Chondrocyte (in vitro differentiated cells): ENCODE data around the gene NT5C1A. TPM values are rescaled to one million over a fixed set of nuclear protein-coding genes. Genes with fewer than 3 reads are reported as not detected.

ENCODE experiments used
- DNase-seq: peaks from one replicate; pipeline ENCODE4 v3.0.0; 2021; ENCODE audit warnings: mixed read lengths, low spot score
- H3K27ac Mint-ChIP-seq: one replicate; pipeline ENCODE4 v1.8.0; 2021; ENCODE audit warnings: mild to moderate bottlenecking, moderate library complexity, mixed read lengths; ENCODE audit not compliant: unreplicated experiment
- H3K27me3 Mint-ChIP-seq: 2 replicates; pipeline ENCODE4 v1.8.0; 2021; ENCODE audit warnings: low read depth, mixed read lengths
- H3K36me3 Mint-ChIP-seq: 2 replicates; pipeline ENCODE4 v1.8.0; 2021; ENCODE audit warnings: low read depth, mixed read lengths
- H3K4me1 Mint-ChIP-seq: 2 replicates; pipeline ENCODE4 v1.8.0; 2021; ENCODE audit warnings: low read depth, mild to moderate bottlenecking, mixed read lengths
- H3K4me3 Mint-ChIP-seq: one replicate; pipeline ENCODE4 v1.8.0; 2021; ENCODE audit warnings: mild to moderate bottlenecking, moderate library complexity, mixed read lengths; ENCODE audit not compliant: unreplicated experiment
- H3K9me3 Mint-ChIP-seq: 2 replicates; pipeline ENCODE4 v1.8.0; 2021; ENCODE audit warnings: low read depth, mixed read lengths
- total RNA-seq: library from RNA; stranded (reverse); gene quantifications from 3 replicates; pipeline ENCODE4 v1.2.1, GENCODE V29; 2021
- TF ChIP-seq, protein P1 (sequence below): fragments of 200-600 bp; sonication (generic); IDR thresholded peaks from 2 replicates; pipeline ENCODE4 v1.5.0; 2021; ENCODE audit warnings: antibody characterized with exemption, mild to moderate bottlenecking, moderate library complexity

Gene NT5C1A
- total RNA-seq, 1 donor from 2014 or later: 0.32 TPM

DNA sequence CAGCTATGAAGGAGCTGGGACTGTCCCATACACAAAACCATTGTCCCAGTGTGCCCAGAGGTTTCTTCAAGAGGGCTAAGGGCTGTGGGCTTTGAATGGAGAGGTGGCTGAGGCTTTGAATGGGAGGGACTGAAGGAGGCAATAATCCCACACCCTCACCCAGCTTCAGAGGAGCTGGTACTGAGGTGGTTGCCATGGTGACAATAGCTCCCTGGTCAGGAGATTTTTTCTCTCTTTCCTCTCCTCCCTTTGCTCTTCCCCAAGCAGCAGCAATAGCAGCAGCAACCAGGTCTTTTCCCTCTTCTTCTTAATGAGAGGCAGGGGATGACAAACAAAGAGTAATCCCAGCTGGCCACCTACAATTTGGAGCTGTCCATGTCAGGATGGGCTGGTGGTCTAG is 17.7 kb upstream of the NT5C1A start:
- Mint-ChIP-seq H3K4me3 (no peak overlapping the region), H3K9me3 (no peaks in the 10 kb centered on the region), H3K27me3 (peaks cover 69% of the 10 kb centered on the region), H3K27ac (no peak overlapping the region), H3K36me3 (no peaks in the 10 kb centered on the region), H3K4me1 (peaks cover 12% of the 10 kb centered on the region)
- TF ChIP-seq, protein P1, sequence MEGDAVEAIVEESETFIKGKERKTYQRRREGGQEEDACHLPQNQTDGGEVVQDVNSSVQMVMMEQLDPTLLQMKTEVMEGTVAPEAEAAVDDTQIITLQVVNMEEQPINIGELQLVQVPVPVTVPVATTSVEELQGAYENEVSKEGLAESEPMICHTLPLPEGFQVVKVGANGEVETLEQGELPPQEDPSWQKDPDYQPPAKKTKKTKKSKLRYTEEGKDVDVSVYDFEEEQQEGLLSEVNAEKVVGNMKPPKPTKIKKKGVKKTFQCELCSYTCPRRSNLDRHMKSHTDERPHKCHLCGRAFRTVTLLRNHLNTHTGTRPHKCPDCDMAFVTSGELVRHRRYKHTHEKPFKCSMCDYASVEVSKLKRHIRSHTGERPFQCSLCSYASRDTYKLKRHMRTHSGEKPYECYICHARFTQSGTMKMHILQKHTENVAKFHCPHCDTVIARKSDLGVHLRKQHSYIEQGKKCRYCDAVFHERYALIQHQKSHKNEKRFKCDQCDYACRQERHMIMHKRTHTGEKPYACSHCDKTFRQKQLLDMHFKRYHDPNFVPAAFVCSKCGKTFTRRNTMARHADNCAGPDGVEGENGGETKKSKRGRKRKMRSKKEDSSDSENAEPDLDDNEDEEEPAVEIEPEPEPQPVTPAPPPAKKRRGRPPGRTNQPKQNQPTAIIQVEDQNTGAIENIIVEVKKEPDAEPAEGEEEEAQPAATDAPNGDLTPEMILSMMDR: no peak
- no peak for DNase-seq

DNA sequence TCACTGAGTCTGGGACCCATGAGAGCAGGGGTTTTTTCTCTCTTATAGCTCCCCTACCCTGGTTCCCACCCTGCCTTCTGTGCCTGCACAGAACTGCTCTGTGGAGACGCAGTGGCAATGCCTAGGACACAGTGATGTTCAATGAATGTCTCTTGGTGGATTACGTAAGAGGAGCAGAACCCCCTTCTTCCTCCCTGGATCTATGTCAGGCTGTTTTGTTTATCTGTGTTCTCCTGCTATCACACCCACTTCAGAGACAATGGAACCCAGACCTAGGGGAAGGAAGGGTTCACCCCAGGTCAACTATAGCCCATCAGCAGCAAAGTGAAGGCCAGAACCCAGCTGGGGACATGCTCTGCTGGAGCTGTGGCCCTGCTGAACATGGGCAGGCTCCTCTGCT is 17.3 kb upstream of the NT5C1A start:
- TF ChIP-seq, protein P1: no peak
- Mint-ChIP-seq H3K4me1 (peaks cover 12% of the 10 kb centered on the region), H3K9me3 (no peaks in the 10 kb centered on the region), H3K27me3 (peaks cover 68% of the 10 kb centered on the region), H3K36me3 (no peaks in the 10 kb centered on the region), H3K4me3 (no peak overlapping the region), H3K27ac (no peak overlapping the region)
- peak; percentile 36 for DNase-seq

DNA sequence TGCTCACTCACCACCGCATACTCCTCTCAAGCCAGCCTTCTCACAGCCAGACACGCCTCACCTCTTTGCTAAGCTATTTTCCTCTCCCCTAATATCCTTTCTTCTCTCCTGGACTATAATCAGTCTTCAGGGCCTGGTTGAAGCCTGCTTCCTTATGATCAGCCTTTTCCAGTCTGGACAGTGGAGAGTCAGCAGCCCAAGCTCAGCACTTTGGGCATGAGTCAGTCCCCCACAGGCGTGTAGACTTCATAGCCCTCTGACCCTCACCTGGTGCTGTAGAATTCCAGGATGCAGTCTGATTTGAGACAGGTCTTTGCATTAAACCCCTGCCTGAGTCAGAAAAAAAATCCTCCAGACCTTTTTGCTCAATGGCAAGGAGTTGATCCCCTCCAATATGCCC is 16.8 kb upstream of the NT5C1A start:
- DNase-seq: peak; percentile 22
- Mint-ChIP-seq H3K4me3 (no peak overlapping the region), H3K36me3 (no peaks in the 10 kb centered on the region), H3K27ac (no peak overlapping the region), H3K9me3 (no peaks in the 10 kb centered on the region), H3K4me1 (peaks cover 12% of the 10 kb centered on the region), H3K27me3 (peaks cover 65% of the 10 kb centered on the region)
- TF ChIP-seq, protein P1: no peak

DNA sequence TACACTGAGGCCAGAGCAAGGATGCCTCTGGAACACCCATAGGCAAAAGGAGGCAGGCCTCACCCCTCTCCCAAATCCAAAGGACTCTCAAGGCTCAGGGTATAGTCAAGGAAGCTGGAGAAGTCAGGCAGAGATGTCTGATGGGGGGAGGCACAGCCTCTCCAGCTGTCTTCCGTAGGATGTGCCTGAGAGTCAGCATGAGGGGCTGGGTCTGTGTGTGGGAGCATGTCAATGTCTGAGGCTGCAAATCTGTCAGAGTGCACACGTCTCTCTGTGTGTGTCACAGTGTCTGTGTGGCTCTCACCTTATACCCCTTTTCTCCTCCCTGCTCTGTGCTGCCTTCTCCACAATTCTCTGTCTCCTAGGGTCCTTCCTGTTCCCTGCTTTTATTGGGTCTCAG is 15.3 kb upstream of the NT5C1A start:
- peaks cover 2% of the 10 kb centered on the region for H3K36me3 Mint-ChIP-seq
- TF ChIP-seq, protein P1: no peak
- DNase-seq: peak; percentile 18
- H3K9me3 Mint-ChIP-seq: no peaks in the 10 kb centered on the region
- H3K27ac Mint-ChIP-seq: no peak overlapping the region
- H3K4me1 Mint-ChIP-seq: peaks cover 7% of the 10 kb centered on the region
- H3K4me3 Mint-ChIP-seq: no peak overlapping the region
- peaks cover 69% of the 10 kb centered on the region for H3K27me3 Mint-ChIP-seq

DNA sequence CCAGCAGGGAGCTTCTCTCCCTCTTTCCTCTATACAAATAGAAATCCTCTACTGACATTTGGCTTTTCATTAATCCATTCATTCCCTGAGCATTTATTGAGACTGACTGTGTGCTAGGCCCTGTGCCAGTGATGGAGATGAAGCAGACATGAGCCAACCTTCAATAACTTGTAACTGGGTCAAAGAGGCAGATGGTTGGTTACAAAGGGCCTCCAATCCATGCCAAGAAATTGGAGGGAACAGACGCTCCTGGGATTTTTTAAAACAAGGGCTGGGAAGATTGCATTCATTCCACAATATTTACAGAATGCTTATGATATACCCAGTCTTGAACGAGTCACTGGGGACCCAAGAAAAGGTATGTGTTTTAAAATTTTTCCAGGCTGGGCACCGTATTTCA is 13.2 kb upstream of the NT5C1A start:
- no peaks in the 10 kb centered on the region for H3K4me1 Mint-ChIP-seq
- peak; percentile 3 for DNase-seq
- no peak overlapping the region for H3K4me3 Mint-ChIP-seq
- H3K27ac Mint-ChIP-seq: no peak overlapping the region
- H3K36me3 Mint-ChIP-seq: peaks cover 2% of the 10 kb centered on the region
- TF ChIP-seq, protein P1: no peak
- H3K27me3 Mint-ChIP-seq: peaks cover 71% of the 10 kb centered on the region
- no peaks in the 10 kb centered on the region for H3K9me3 Mint-ChIP-seq
